ENCODE measurements around the gene ANO3. TPM values are rescaled to one million over a fixed set of nuclear protein-coding genes. Genes with fewer than 3 reads are reported as not detected.

ANO3 gene
- polyA plus RNA-seq, 5 donors, result 0.17 to 0.69 (median 0.31) TPM

GRCh38 chr11:26353010-26353409 is 21.1 kb downstream of the ANO3 start:
- DNase-seq, result no peak

- DNase-seq, result no peak
Measured at GRCh38 chr11:26359055-26359454, 27.1 kb downstream of the ANO3 start.

GRCh38 chr11:26365284-26365683 is 33.4 kb downstream of the ANO3 start:
- no peak for DNase-seq

- no peak for DNase-seq
Measured at GRCh38 chr11:26377619-26378018, 45.7 kb downstream of the ANO3 start.

- DNase-seq, result no peak
Measured at GRCh38 chr11:26399336-26399735, 67.4 kb downstream of the ANO3 start.

GRCh38 chr11:26410706-26411366 is 78.9 kb downstream of the ANO3 start:
- no peak for DNase-seq

GRCh38 chr11:26412955-26413354 is 81.0 kb downstream of the ANO3 start:
- no peak for DNase-seq

GRCh38 chr11:26418386-26418912 is 86.5 kb downstream of the ANO3 start:
- peak in 1 of 2 donors; percentile 5 for DNase-seq

- no peak for DNase-seq
Measured at GRCh38 chr11:26420331-26420730, 88.4 kb downstream of the ANO3 start.

GRCh38 chr11:26424255-26424654 is 92.3 kb downstream of the ANO3 start:
- no peak for DNase-seq

- no peak for DNase-seq
Measured at GRCh38 chr11:26439854-26440253, 107.9 kb downstream of the ANO3 start.

GRCh38 chr11:26442131-26442530 is 110.2 kb downstream of the ANO3 start:
- no peak for DNase-seq

- no peak for DNase-seq
Measured at GRCh38 chr11:26443617-26444016, 111.7 kb downstream of the ANO3 start.

- no peak for DNase-seq
Measured at GRCh38 chr11:26457636-26458035, 125.7 kb downstream of the ANO3 start.

GRCh38 chr11:26465274-26465673 is 133.3 kb downstream of the ANO3 start:
- DNase-seq, result no peak

- DNase-seq, result no peak
Measured at GRCh38 chr11:26467506-26467905, 135.6 kb downstream of the ANO3 start.

GRCh38 chr11:26470992-26471391 is 139.1 kb downstream of the ANO3 start:
- DNase-seq, result no peak

GRCh38 chr11:26473216-26474194 is 141.6 kb downstream of the ANO3 start:
- no peak for DNase-seq

- DNase-seq, result no peak
Measured at GRCh38 chr11:26474401-26474800, 142.5 kb downstream of the ANO3 start.

- no peak for DNase-seq
Measured at GRCh38 chr11:26477396-26477795, 145.5 kb downstream of the ANO3 start.

GRCh38 chr11:26478710-26479109 is 146.8 kb downstream of the ANO3 start:
- peak in 1 of 2 donors; percentile 10 for DNase-seq

GRCh38 chr11:26480041-26480440 is 148.1 kb downstream of the ANO3 start:
- DNase-seq, result no peak

- DNase-seq, result no peak
Measured at GRCh38 chr11:26483108-26483507, 151.2 kb downstream of the ANO3 start.
